HCT116 (cell line): ENCODE data around the gene ATG16L1. TPM values are rescaled to one million over a fixed set of nuclear protein-coding genes. Genes with fewer than 3 reads are reported as not detected.

Experiments
- ATAC-seq: fragments of 200-7000 bp; cut with Tn5 transposase; 2 replicates; pipeline ENCODE4 v1.9.1; 2020; ENCODE audit warnings: mild to moderate bottlenecking, moderate library complexity
- BruUV-seq: library from RNA; stranded (reverse); fragments of 400-500 nt; replicated peaks from 2 replicates; lab custom pipeline; 2021; lab: Mats Ljungman, UMichigan
- CTCF ChIA-PET: fragments of 300-600 bp; sonication (Branson Sonifier 250); formaldehyde crosslinking; loops from one replicate; lab custom pipeline; 2021; ENCODE audit warnings: antibody characterized with exemption; lab: Charles Lee
- POLR2A ChIA-PET: fragments of 300-600, 350-600 bp; sonication (Branson Sonifier 250); formaldehyde crosslinking; loops from one replicate; lab custom pipeline; 2021; ENCODE audit warnings: antibody characterized with exemption; lab: Charles Lee
- RAD21 ChIA-PET, 2 experiments: fragments of 300-600 bp; sonication (Branson Sonifier 250); formaldehyde crosslinking; loops; one replicate each; lab custom pipeline; 2023; ENCODE audit warnings: low total read pairs in 2 of 2; ENCODE audit not compliant: uncharacterized antibody in 2 of 2, unreplicated experiment in 2 of 2, low non-redundant PET in 1 of 2; lab: Charles Lee
- DNase-seq: peaks from one replicate; pipeline ENCODE4 v3.0.0-alpha.2; 2010; ENCODE audit warnings: low read depth, low spot score
- H2AFZ ChIP-seq: fragments of 200-600 bp; shearing (Covaris generic), sonication (generic); 2 replicates; pipeline ENCODE4 v1.6.1; 2017; ENCODE audit warnings: low read depth, mixed run types, mixed read lengths, antibody characterized with exemption, low read length; ENCODE audit not compliant: poor library complexity, severe bottlenecking
- H3K27ac ChIP-seq: 2 replicates; pipeline ENCODE4 v1.5.1; 2012; ENCODE audit warnings: low read depth, low read length
- H3K27me3 ChIP-seq: fragments of 200-600 bp; sonication (generic); 2 replicates; pipeline ENCODE4 v1.6.1; 2016; ENCODE audit warnings: mixed run types, low read length, mixed read lengths; ENCODE audit not compliant: insufficient read depth
- H3K36me3 ChIP-seq, 2 experiments: fragments of 200-500 bp in 1 of 2; fragments of 200-600 bp in 1 of 2; sonication (Bioruptor generic) in 1 of 2; sonication (generic) in 1 of 2; 2 replicates each; pipeline versions ENCODE4 v1.5.1 to v1.6.1; 2014 to 2016; ENCODE audit warnings: low read length in 2 of 2, inconsistent platforms in 1 of 2, mixed read lengths in 1 of 2, mixed run types in 1 of 2; ENCODE audit not compliant: insufficient read depth in 2 of 2, control insufficient read depth in 1 of 2
- H3K4me1 ChIP-seq, 2 experiments: fragments of 200-600 bp in 1 of 2; sonication (generic) in 1 of 2; 2 replicates each; pipeline versions ENCODE4 v1.5.1 to v1.6.1; 2012 to 2017; ENCODE audit warnings: low read length in 2 of 2, inconsistent platforms in 1 of 2, mild to moderate bottlenecking in 1 of 2, mixed read lengths in 1 of 2, mixed run types in 1 of 2, moderate library complexity in 1 of 2; ENCODE audit not compliant: insufficient read depth in 2 of 2, control insufficient read depth in 1 of 2
- H3K4me2 ChIP-seq: fragments of 200-600 bp; sonication (generic); 2 replicates; pipeline ENCODE4 v1.6.1; 2017; ENCODE audit warnings: mixed run types, low read length, mixed read lengths
- H3K4me3 ChIP-seq, 2 experiments: fragments of 200-600 bp in 1 of 2; sonication (generic) in 1 of 2; replicated peaks in 1 of 2; 2 replicates each; pipeline ENCODE4 v1.5.1; 2011 to 2016; ENCODE audit warnings: low read length in 2 of 2, control low read depth in 1 of 2, low read depth in 1 of 2, mild to moderate bottlenecking in 1 of 2, mixed read lengths in 1 of 2, mixed run types in 1 of 2
- H3K79me2 ChIP-seq: fragments of 200-600 bp; sonication (generic); 2 replicates; pipeline ENCODE4 v1.6.1; 2017; ENCODE audit warnings: mild to moderate bottlenecking, mixed run types, low read length, moderate library complexity, mixed read lengths; ENCODE audit not compliant: insufficient read depth
- H3K9ac ChIP-seq: fragments of 200-600 bp; sonication (generic); 2 replicates; pipeline ENCODE4 v1.6.1; 2016; ENCODE audit warnings: low read length, mixed read lengths
- H3K9me2 ChIP-seq: fragments of 200-600 bp; sonication (generic), shearing (Covaris generic); 2 replicates; pipeline ENCODE4 v1.6.1; 2017; ENCODE audit warnings: mixed run types, mild to moderate bottlenecking, moderate library complexity; ENCODE audit not compliant: insufficient read depth
- H3K9me3 ChIP-seq, 2 experiments: fragments of 200-500 bp in 1 of 2; fragments of 200-600 bp in 1 of 2; sonication (Bioruptor generic) in 1 of 2; sonication (generic) in 1 of 2; 2 replicates each; pipeline ENCODE4 v1.6.1; 2014 to 2017; ENCODE audit warnings: low read length in 2 of 2, mixed read lengths in 2 of 2, inconsistent platforms in 1 of 2, low read depth in 1 of 2, mild to moderate bottlenecking in 1 of 2, mixed run types in 1 of 2, moderate library complexity in 1 of 2; ENCODE audit not compliant: control insufficient read depth in 1 of 2, insufficient read depth in 1 of 2
- H4K20me1 ChIP-seq: fragments of 200-600 bp; sonication (generic), shearing (Covaris generic); 2 replicates; pipeline ENCODE4 v1.6.1; 2017; ENCODE audit warnings: mixed run types, mild to moderate bottlenecking, moderate library complexity; ENCODE audit not compliant: insufficient read depth
- ATF3 ChIP-seq: IDR thresholded peaks from 2 replicates; pipeline ENCODE4 v1.6.1; 2012
- CEBPB ChIP-seq: IDR thresholded peaks from 2 replicates; pipeline ENCODE4 v1.6.1; 2012; ENCODE audit warnings: low read depth
- CTCF ChIP-seq, 3 experiments: fragments of 200-600 bp in 1 of 3; sonication (generic) in 1 of 3; IDR thresholded peaks in 2 of 3; conservative IDR thresholded peaks in 1 of 3; 2 replicates each; pipeline ENCODE4 v1.5.1; 2012 to 2017; ENCODE audit warnings: low read depth in 2 of 3, low read length in 2 of 3, antibody characterized with exemption in 1 of 3, borderline replicate concordance in 1 of 3, control low read depth in 1 of 3, mild to moderate bottlenecking in 1 of 3, mixed read lengths in 1 of 3, mixed run types in 1 of 3, moderate library complexity in 1 of 3; ENCODE audit not compliant: insufficient read depth in 1 of 3
- EGR1 ChIP-seq: IDR thresholded peaks from 2 replicates; pipeline ENCODE4 v1.6.1; 2012; ENCODE audit warnings: low read depth
- ELF1 ChIP-seq: IDR thresholded peaks from 2 replicates; pipeline ENCODE4 v1.6.1; 2012; ENCODE audit warnings: low read depth, borderline replicate concordance
- EZH2 ChIP-seq: fragments of 200-600 bp; sonication (generic); IDR thresholded peaks from 2 replicates; pipeline ENCODE4 v1.6.1; 2017; ENCODE audit warnings: antibody characterized with exemption, mixed run types
- EZH2phosphoT487 ChIP-seq: fragments of 200-600 bp; IDR thresholded peaks from 2 replicates; pipeline ENCODE4 v1.6.1; 2018; ENCODE audit warnings: antibody characterized with exemption, borderline replicate concordance
- FOSL1 ChIP-seq: IDR thresholded peaks from 2 replicates; pipeline ENCODE4 v1.6.1; 2012; ENCODE audit warnings: low read depth
- POLR2A ChIP-seq: IDR thresholded peaks from 2 replicates; pipeline ENCODE4 v1.7.0; 2011; ENCODE audit warnings: borderline replicate concordance; ENCODE audit not compliant: insufficient read depth, insufficient read length; ENCODE audit errors: extremely low read depth
- POLR2AphosphoS5 ChIP-seq: IDR thresholded peaks from 2 replicates; pipeline ENCODE4 v1.6.1; 2011; ENCODE audit warnings: mild to moderate bottlenecking, low read depth, low read length, moderate library complexity
- RAD21 ChIP-seq: IDR thresholded peaks from 2 replicates; pipeline ENCODE4 v1.6.1; 2012; ENCODE audit warnings: low read depth, mild to moderate bottlenecking
- SIN3A ChIP-seq: IDR thresholded peaks from 2 replicates; pipeline ENCODE4 v1.6.1; 2012; ENCODE audit warnings: low read depth
- SRF ChIP-seq: IDR thresholded peaks from 2 replicates; pipeline ENCODE4 v1.6.1; 2012; ENCODE audit warnings: low read depth
- TCF7L2 ChIP-seq: IDR thresholded peaks from 2 replicates; pipeline ENCODE4 v1.7.0; 2011; ENCODE audit warnings: borderline replicate concordance, inconsistent platforms; ENCODE audit not compliant: insufficient read depth, insufficient read length; ENCODE audit errors: extremely low read depth
- intact Hi-C: fragments of 100-400 bp; cut with micrococcal nuclease; formaldehyde crosslinking; loops from 2 replicates; pipeline ENCODE4 v1.10.0; 2022
- total RNA-seq: library from RNA; stranded (reverse); gene quantifications from one replicate; pipeline ENCODE4 v1.2.1, GENCODE V29; 2021; ENCODE audit not compliant: unreplicated experiment
- TF ChIP-seq, protein P1 (sequence below): IDR thresholded peaks from 2 replicates; pipeline ENCODE4 v1.6.1; 2012
- TF ChIP-seq, protein P2 (sequence below): IDR thresholded peaks from 2 replicates; pipeline ENCODE4 v1.6.1; 2012; ENCODE audit warnings: low read depth

Gene ATG16L1
- total RNA-seq, 1 experiment from 2014 or later, result 43.4 TPM

DNA sequence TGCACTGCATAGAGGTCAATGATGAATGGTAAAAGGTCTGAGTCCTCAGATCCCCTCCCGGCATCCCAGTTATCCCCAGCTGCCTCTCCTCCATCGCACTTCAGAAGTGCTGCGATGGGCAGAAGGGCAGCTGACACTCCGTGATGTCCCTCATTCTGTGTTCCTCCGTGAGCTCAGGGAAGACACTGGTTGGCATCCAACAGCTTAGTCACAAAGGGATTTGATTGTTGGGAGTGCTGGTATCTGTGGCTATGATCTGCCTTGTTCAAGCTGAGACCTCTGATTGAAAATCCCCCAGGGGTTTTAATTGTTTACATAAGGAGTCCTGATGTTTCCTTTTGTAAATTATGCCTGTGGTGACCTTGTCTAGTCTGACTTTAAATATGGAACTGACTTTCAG, 37.2 kb downstream of the ATG16L1 start:
- Histone ChIP-seq H3K27ac (no peak overlapping the region; the same call in 1 of the 2 replicates), H3K9me3 (no peaks in the 10 kb centered on the region), H3K9ac (no peak overlapping the region), H3K4me1 (no peaks in the 10 kb centered on the region), H2AFZ (no peak overlapping the region), H4K20me1 (no peaks in the 10 kb centered on the region), H3K4me3 (no peak overlapping the region), H3K36me3 (peaks cover 48 to 66% of the 10 kb centered on the region in 2 experiments), H3K79me2 (0 out of 2 replicates have a peak, but pooled peaks cover 9% of the 10 kb centered on the region), H3K9me2 (no peaks in the 10 kb centered on the region), H3K27me3 (no peaks in the 10 kb centered on the region), H3K4me2 (no peak overlapping the region)
- ChIA-PET RAD21 (no interaction called here), POLR2A (no interaction called here), CTCF (no interaction called here)
- BruUV-seq, result no TSS peak
- no peak for DNase-seq
- TF ChIP-seq EGR1 (no peak), EZH2 (no peak), SIN3A (no peak), CEBPB (no peak), TCF7L2 (no peak), CTCF (IDR thresholded peaks at IDR 0.05 in 2 of 3, conservative IDR thresholded peaks at IDR 0.05 in 1 of 3; ENCODE audit: borderline replicate concordance in 1 of 3, insufficient read depth in 1 of 3, low read depth in 2 of 3, low read length in 2 of 3) (no peak)
- TF ChIP-seq, protein P1, sequence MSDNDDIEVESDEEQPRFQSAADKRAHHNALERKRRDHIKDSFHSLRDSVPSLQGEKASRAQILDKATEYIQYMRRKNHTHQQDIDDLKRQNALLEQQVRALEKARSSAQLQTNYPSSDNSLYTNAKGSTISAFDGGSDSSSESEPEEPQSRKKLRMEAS, result no peak
- TF ChIP-seq, all 23 proteins: peak for 0
- ATAC-seq, result no peak
- intact Hi-C loops, result loop anchor here (10.0 kb wide), 1 partner anchor 156 kb away; no protein-coding TSS in a partner anchor

DNA sequence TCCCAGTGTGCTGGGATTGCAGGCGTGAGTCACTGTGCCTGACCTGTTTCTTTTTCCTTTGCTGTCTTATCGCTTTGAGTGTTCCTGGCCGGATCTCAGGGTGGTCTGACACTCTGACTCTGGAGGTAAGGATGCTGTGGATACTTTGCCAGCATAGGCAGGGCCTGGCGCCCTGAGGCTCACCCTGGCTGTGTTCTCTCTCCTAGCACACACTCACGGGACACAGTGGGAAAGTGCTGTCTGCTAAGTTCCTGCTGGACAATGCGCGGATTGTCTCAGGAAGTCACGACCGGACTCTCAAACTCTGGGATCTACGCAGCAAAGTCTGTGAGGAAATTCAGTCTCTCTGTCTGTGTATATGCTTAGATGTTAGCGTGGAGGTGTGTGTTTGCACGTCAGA, 38.2 kb downstream of the ATG16L1 start:
- no peaks in the 10 kb centered on the region for H3K9me2 ChIP-seq
- no peaks in the 10 kb centered on the region for H3K4me1 ChIP-seq
- no peaks in the 10 kb centered on the region for H4K20me1 ChIP-seq
- BruUV-seq, result no TSS peak
- no peaks in the 10 kb centered on the region for H3K27me3 ChIP-seq
- ChIA-PET CTCF (no interaction called here), RAD21 (no interaction called here), POLR2A (no interaction called here)
- no peak for DNase-seq
- H3K9me3 ChIP-seq, result no peaks in the 10 kb centered on the region
- intact Hi-C loops, result loop anchor here (10.0 kb wide), 1 partner anchor 155 kb away; no protein-coding TSS in a partner anchor
- H3K27ac ChIP-seq, result no peak overlapping the region
- ATAC-seq, result no peak
- 0 out of 2 replicates have a peak, but pooled peaks cover 9% of the 10 kb centered on the region for H3K79me2 ChIP-seq
- H3K4me2 ChIP-seq, result no peak overlapping the region
- H3K9ac ChIP-seq, result no peak overlapping the region
- no peak overlapping the region for H2AFZ ChIP-seq
- peaks cover 55 to 75% of the 10 kb centered on the region in 2 experiments for H3K36me3 ChIP-seq
- H3K4me3 ChIP-seq, result no peak overlapping the region
- TF ChIP-seq EZH2phosphoT487, result no peak
- TF ChIP-seq CEBPB, result no peak
- no peak for TF ChIP-seq SRF
- TF ChIP-seq RAD21, result no peak
- no peak for TF ChIP-seq FOSL1
- TF ChIP-seq POLR2A, result no peak
- no peak for TF ChIP-seq ELF1
- no peak for TF ChIP-seq TCF7L2
- no peak for TF ChIP-seq SIN3A
- TF ChIP-seq, protein P2, sequence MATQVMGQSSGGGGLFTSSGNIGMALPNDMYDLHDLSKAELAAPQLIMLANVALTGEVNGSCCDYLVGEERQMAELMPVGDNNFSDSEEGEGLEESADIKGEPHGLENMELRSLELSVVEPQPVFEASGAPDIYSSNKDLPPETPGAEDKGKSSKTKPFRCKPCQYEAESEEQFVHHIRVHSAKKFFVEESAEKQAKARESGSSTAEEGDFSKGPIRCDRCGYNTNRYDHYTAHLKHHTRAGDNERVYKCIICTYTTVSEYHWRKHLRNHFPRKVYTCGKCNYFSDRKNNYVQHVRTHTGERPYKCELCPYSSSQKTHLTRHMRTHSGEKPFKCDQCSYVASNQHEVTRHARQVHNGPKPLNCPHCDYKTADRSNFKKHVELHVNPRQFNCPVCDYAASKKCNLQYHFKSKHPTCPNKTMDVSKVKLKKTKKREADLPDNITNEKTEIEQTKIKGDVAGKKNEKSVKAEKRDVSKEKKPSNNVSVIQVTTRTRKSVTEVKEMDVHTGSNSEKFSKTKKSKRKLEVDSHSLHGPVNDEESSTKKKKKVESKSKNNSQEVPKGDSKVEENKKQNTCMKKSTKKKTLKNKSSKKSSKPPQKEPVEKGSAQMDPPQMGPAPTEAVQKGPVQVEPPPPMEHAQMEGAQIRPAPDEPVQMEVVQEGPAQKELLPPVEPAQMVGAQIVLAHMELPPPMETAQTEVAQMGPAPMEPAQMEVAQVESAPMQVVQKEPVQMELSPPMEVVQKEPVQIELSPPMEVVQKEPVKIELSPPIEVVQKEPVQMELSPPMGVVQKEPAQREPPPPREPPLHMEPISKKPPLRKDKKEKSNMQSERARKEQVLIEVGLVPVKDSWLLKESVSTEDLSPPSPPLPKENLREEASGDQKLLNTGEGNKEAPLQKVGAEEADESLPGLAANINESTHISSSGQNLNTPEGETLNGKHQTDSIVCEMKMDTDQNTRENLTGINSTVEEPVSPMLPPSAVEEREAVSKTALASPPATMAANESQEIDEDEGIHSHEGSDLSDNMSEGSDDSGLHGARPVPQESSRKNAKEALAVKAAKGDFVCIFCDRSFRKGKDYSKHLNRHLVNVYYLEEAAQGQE, result no peak
- TF ChIP-seq POLR2AphosphoS5, result no peak
- TF ChIP-seq ATF3, result no peak
